ENCODE measurements around the gene LRFN3.

GRCh38 chr19:35973487-35973886, 37.3 kb downstream of the LRFN3 start:
- TF ChIP-seq POLR2A (IDR thresholded peaks at IDR 0.05) (no peak), CTCF (IDR thresholded peaks at IDR 0.05) (no peak)

Data from testis (tissue), 2 donors.